GM12874 (cell line): ENCODE results near the gene TRIM29.

ENCODE experiments used
- TF ChIP-seq, protein P1 (sequence below): IDR thresholded peaks from 2 replicates; pipeline ENCODE4 v1.5.1; 2011; ENCODE audit warnings: low read depth, mild to moderate bottlenecking, control low read depth, low read length, moderate library complexity; ENCODE audit not compliant: insufficient read depth

Gene TRIM29

DNA sequence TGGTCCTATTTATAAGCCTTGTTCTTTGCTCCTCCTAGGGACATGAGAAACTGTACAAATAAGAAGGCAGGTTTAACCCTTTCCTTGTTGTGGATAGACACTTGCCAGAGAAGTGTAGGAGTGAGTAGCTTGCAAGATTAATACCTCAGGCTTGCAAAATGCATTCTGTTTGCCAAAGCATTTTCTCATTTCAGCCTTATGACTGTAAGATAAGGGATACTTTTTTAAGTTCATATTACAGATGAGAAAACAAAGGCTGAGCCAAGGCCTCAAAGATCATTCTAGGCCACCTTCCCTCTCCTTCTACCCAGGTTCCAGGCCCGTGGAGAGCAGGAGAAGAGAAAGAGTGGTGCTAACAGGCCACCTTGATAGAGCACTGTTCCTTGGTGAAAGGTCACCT lies 46.8 kb downstream of the TRIM29 start:
- TF ChIP-seq, protein P1, sequence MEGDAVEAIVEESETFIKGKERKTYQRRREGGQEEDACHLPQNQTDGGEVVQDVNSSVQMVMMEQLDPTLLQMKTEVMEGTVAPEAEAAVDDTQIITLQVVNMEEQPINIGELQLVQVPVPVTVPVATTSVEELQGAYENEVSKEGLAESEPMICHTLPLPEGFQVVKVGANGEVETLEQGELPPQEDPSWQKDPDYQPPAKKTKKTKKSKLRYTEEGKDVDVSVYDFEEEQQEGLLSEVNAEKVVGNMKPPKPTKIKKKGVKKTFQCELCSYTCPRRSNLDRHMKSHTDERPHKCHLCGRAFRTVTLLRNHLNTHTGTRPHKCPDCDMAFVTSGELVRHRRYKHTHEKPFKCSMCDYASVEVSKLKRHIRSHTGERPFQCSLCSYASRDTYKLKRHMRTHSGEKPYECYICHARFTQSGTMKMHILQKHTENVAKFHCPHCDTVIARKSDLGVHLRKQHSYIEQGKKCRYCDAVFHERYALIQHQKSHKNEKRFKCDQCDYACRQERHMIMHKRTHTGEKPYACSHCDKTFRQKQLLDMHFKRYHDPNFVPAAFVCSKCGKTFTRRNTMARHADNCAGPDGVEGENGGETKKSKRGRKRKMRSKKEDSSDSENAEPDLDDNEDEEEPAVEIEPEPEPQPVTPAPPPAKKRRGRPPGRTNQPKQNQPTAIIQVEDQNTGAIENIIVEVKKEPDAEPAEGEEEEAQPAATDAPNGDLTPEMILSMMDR = no peak

DNA sequence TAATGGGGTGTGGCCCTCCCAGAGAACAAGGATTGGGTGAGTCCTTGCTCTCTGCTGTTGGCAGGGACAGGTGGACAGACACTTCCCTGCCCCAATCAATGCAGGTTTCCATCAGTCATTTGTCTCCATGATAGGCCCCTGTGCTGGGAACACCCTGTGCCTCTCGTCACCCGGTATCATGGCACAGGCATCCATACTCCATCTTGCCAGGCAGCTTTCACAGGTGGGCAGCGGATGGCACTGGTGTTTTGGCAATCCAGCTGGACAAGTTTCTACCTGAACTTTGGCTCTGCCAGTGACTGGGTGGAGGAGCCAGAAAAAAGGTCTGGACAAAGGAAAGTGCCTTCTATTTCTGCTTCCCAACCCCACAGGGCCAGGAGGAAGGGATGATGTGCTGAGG lies 47.5 kb downstream of the TRIM29 start:
- TF ChIP-seq, protein P1 = no peak

DNA sequence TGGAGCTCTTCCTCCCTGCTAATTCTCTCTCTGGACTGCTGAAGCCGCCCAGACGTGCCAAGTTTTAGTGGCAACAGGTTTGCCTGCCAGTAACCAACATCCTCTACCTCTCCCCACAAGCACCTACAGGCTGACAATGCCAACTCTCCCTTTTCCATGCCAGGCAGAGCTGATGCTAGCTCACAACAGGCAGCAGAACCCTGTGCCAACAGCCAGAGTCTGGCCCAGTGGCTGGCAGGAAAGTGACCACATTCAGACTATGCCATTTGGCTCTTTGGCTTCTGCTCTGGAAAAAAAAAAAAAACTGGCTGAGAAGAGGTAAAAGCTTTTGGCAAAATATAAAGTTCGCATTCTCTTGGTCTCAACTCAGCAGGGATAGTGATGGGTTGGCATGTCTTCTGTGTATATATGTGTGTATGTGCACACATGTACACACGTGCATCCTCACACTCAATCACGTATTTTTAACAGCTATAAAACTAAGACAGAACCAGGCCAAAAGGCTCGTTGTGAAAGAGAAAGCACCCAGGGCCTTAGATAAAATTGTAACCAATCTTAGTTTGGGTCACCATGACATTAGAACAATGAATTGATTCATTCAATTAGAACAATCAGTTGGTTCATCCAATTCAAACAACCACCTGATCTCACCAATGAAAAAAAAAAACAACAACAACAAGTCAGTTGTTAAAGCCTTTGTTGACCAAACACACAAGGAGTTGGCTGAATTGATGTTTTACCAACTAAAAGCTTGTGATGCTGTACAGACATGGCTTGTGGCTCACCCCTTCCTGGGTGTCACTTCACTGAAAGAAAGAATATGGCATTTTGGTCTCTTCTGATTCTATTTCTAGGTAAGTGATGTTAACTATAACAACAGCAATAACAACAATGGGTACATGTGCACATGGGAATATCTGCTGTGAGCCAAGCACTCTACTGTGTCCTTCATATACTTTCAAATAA lies 48.6 kb downstream of the TRIM29 start:
- TF ChIP-seq, protein P1 = no peak

DNA sequence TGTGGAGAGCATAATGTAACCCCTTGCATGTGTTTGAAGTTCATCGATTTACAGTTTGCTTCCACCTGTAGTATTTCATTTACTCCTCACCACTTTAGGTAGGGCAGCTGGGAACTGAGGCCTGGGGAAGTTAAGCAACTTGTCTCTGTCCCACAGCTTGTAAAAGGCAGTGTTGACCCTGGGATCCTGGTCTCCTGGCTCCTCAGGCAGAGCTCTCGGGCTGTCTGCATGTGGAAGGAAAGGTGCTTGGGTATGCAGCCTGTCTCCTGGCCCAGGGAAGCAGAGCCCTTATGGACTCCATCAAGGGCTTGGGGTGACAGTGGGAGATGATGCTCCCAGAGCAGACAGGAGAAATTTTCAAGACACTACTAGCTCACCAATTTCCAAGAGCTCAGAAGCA lies 49.9 kb downstream of the TRIM29 start:
- TF ChIP-seq, protein P1 = no peak

DNA sequence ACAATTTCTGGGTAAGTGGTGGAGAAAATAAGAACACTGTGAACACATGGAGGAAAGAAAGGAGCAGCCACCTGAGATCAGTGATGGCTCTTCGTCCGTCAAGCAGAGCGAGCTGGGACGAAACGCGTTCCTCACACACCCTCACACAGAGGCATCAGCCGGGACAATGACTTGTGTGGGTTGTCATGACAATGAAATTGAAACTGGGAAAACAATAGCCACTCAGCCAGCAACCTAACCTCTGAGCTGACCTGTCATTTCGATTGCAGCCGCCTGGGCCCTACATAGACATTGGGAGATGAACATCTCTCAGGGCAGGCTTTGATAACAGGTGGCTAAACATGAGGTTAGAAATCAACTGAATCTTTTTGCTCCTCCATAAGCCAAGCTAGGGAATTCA lies 51.3 kb downstream of the TRIM29 start:
- TF ChIP-seq, protein P1 = no peak

DNA sequence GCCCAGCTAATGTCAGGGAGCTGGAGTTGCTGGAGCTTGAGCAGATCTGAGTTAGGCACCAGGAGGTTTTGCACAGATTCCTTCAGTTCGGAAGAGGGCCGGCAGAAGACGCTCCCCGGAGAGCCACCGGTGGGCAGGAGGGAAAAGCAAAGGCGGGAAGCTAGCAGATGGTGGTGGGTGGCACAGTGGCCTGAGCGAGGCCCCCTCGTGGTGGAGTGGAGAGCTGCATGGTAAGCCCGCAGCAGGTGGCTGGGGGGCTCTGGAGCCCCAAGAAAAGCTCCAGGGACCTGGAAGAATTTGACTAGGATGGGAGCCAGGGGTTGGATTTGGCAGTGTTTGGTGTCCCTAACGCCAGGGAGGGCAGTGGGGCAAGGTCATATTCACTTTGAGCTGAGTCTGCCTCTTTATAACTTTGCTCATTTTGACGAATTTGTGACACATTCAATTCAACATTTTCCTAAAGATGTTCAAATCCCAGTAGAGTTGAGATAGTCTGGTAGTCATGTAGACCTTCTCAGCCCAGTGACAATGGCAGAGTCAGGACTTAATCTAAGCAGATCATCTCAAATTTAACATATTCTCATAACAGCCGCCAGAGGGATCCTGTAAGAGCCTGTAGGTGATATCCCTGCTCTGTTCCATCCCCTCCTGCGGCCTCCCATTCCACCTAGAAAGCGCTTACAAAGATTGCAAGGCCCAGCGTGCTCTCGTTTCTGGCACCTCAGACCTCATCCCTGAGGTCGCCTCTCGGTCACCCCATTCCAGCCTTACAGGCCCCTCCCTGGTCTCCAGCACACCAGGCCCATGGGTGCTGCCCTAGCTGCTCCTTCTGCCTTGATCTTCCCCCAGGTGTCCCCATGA lies 57.9 kb downstream of the TRIM29 start:
- TF ChIP-seq, protein P1 = peak; percentile 50

DNA sequence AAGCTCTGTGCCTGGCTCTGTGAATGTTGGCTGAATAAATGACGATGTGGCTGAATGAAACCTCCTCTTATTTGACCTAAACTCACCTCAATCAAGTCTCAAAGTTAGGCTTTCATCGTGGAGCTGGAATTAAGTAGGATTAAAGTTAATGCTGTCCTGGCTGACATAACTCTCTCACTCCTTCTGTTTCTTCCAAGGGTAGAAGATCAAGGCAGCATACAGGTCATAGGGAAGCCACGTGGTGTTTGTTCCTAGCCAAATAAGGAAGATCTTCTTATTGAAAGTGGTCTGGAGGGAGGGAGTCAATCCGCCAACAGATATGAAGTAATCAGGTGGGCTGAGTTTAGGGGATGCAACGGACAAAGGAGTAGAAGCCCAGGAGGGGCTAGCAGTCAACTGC lies 59.5 kb downstream of the TRIM29 start:
- TF ChIP-seq, protein P1 = no peak
